ENCODE results near the gene ZNF74. TPM values are rescaled to one million over a fixed set of nuclear protein-coding genes. Genes with fewer than 3 reads are reported as not detected.
"Not testable (repeated sequence)": the region's sequence is repeated elsewhere in the genome, so short reads cannot be mapped to it uniquely, and the experiment has no call there.

ZNF74 gene
- polyA plus RNA-seq, 1 donor: 11.6 TPM

DNA sequence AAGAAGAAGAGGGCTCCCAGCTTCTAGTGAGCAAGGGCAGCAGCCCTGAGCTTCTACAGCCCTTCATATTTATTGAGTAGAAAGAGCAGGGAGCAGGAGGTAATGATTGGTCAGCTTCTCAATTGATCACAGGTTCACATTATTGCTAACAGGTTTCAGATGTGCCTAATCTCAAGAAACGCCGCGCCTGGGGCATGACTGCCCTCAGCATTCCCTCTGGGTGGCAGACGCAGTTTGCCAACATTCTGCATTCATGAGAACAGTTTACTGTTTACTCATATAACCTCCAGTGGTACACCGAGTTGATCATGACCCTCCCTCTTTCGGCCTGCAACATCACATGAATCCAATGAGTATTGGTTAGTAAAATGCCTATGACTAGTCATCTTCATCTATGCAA, 4.7 kb upstream of the ZNF74 start:
- H3K4me1 ChIP-seq (ENCODE audit: control insufficient read depth, insufficient read depth, low read length): peaks cover 4% of the 10 kb centered on the region
- DNase-seq: no peak
- WGBS (ENCODE audit: insufficient coverage, low lambda C conversion rate): 100% methylated on average over 1 of the region's 6 CpGs
- H3K4me3 ChIP-seq (ENCODE audit: low read length): no peak overlapping the region
- H3K9me3 ChIP-seq (ENCODE audit: control insufficient read depth, low read depth, low read length): no peaks in the 10 kb centered on the region
- H3K27me3 ChIP-seq (ENCODE audit: control insufficient read depth, insufficient read depth, low read length): no peaks in the 10 kb centered on the region
- H3K36me3 ChIP-seq (ENCODE audit: control insufficient read depth, insufficient read depth, low read length): no peaks in the 10 kb centered on the region
- no peak overlapping the region for H3K27ac ChIP-seq (ENCODE audit: low read length)

DNA sequence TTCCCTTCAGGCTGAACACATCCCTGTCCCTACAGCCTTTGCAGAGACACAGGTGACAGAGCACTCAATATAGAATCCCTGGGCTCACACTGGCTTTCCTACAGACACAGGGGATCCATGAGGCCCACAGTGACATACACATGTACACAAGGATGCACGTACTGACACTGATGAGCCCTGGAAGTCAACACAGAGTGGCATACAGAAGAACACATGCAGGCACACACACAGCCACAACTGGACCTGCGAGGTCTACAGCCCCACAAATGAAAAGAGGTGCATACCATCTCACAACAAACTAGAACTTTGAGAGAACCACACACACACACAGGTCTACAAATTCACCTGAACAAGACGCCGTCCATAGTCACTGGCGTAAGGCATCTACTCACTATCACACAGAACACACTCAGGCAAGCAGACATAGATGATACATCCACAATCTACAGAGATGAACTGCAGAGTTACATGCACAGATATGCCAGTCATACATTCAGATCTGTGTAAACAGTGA, 3.5 kb upstream of the ZNF74 start:
- no peaks in the 10 kb centered on the region for H3K9me3 ChIP-seq (ENCODE audit: control insufficient read depth, low read depth, low read length)
- peaks cover 11% of the 10 kb centered on the region for H3K4me1 ChIP-seq (ENCODE audit: control insufficient read depth, insufficient read depth, low read length)
- H3K4me3 ChIP-seq (ENCODE audit: low read length): no peak overlapping the region
- H3K27ac ChIP-seq (ENCODE audit: low read length): no peak overlapping the region
- no CpG with 5 or more reads among the region's 5 CpGs for WGBS (ENCODE audit: insufficient coverage, low lambda C conversion rate)
- no peaks in the 10 kb centered on the region for H3K27me3 ChIP-seq (ENCODE audit: control insufficient read depth, insufficient read depth, low read length)
- DNase-seq: no peak
- no peaks in the 10 kb centered on the region for H3K36me3 ChIP-seq (ENCODE audit: control insufficient read depth, insufficient read depth, low read length)

DNA sequence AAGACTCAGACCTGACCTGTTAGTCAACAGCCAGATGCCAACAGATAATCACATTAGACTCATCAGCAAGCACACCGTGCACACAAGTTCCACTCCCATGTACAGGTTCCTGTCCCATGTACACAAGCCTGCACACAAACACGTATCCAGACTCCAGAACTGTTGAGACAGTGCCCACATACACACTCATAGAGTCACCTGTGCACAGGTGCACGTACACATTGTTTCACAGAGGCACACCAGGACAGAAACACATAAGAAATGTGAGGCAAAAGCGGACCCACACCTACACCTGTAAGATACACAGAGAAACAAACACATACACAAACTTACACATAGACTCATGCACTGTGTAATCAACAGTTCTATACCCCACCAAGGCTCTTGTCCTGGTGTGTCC, 2.7 kb upstream of the ZNF74 start:
- no CpG with 5 or more reads among the region's 4 CpGs for WGBS (ENCODE audit: insufficient coverage, low lambda C conversion rate)

DNA sequence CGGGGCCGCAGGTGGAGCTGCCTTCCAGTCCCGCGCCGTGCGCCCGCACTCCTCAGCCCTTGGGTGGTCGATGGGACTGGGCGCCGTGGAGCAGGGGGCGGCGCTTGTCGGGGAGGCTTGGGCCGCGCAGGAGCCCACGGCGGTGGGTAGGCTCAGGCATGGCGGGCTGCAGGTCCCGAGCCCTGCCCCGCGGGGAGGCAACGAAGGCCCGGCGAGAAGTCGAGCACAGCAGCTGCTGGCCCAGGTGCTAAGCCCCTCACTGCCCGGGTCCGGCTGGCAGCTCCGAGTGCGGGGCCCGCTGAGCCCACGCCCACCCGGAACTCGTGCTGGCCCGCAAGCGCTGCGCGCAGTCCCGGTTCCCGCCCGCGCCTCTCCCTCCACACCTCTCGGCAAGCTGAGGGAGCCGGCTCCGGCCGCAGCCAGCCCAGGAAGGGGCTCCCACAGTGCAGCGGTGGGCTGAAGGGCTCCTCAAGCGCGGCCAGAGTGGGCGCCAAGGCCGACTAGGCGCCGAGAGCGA, 1.5 kb upstream of the ZNF74 start:
- not testable (repeated sequence) for H3K9me3 ChIP-seq (ENCODE audit: control insufficient read depth, low read depth, low read length); DNase-seq; H3K27ac ChIP-seq (ENCODE audit: low read length); H3K4me3 ChIP-seq (ENCODE audit: low read length); H3K36me3 ChIP-seq (ENCODE audit: control insufficient read depth, insufficient read depth, low read length); H3K27me3 ChIP-seq (ENCODE audit: control insufficient read depth, insufficient read depth, low read length)
- H3K4me1 ChIP-seq (ENCODE audit: control insufficient read depth, insufficient read depth, low read length): peaks cover 12% of the 10 kb centered on the region
- WGBS (ENCODE audit: insufficient coverage, low lambda C conversion rate): no CpG with 5 or more reads among the region's 53 CpGs

More for the DNA sequence above, 2.7 kb upstream of the ZNF74 start:
- no peaks in the 10 kb centered on the region for H3K9me3 ChIP-seq (ENCODE audit: control insufficient read depth, low read depth, low read length)
- H3K4me3 ChIP-seq (ENCODE audit: low read length): no peak overlapping the region
- H3K27me3 ChIP-seq (ENCODE audit: control insufficient read depth, insufficient read depth, low read length): no peaks in the 10 kb centered on the region
- no peak overlapping the region for H3K27ac ChIP-seq (ENCODE audit: low read length)
- no peaks in the 10 kb centered on the region for H3K36me3 ChIP-seq (ENCODE audit: control insufficient read depth, insufficient read depth, low read length)
- peaks cover 12% of the 10 kb centered on the region for H3K4me1 ChIP-seq (ENCODE audit: control insufficient read depth, insufficient read depth, low read length)
- no peak for DNase-seq

DNA sequence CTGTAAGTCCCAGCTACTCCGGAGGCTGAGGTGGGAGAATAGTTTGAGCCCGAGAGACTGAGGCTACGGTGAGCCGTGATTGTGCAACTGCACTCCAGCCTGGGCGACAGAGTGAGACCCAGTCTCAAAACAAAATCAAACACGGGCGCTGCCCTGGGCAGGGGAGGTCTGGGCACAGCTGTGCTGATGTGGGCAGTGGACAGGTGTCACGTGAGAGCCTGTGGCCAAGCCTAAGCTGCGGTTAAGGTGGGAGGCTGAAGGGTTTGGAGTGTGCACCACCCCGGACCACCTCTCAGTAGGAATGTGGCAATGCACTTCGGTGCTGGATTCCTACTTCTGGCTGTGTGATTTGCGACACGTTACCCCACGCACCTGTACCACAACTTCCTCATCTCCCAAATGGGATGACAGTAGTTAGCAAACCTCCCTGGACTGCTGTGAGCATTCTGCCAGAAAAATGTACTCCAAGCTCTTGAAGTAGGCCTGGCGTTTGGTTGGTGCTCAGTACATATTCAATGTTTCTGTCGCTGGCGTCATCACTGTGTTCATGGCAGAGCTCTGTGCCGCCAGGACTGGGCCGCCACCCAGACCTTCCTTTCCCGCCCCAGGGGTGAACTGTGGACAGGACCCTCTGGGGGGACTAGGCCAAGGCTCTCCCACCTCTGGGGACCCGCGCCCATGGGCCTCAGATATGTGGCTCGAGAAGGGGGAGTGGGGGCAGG, 807 bp upstream of the ZNF74 start:
- no peak for DNase-seq
- no CpG with 5 or more reads among the region's 23 CpGs for WGBS (ENCODE audit: insufficient coverage, low lambda C conversion rate)
- Histone ChIP-seq H3K4me1 (ENCODE audit: control insufficient read depth, insufficient read depth, low read length) (peaks cover 12% of the 10 kb centered on the region), H3K4me3 (ENCODE audit: low read length) (peak overlapping the region; percentile 82), H3K27me3 (ENCODE audit: control insufficient read depth, insufficient read depth, low read length) (no peaks in the 10 kb centered on the region), H3K27ac (ENCODE audit: low read length) (peak overlapping the region; percentile 66), H3K9me3 (ENCODE audit: control insufficient read depth, low read depth, low read length) (no peaks in the 10 kb centered on the region), H3K36me3 (ENCODE audit: control insufficient read depth, insufficient read depth, low read length) (no peaks in the 10 kb centered on the region)

DNA sequence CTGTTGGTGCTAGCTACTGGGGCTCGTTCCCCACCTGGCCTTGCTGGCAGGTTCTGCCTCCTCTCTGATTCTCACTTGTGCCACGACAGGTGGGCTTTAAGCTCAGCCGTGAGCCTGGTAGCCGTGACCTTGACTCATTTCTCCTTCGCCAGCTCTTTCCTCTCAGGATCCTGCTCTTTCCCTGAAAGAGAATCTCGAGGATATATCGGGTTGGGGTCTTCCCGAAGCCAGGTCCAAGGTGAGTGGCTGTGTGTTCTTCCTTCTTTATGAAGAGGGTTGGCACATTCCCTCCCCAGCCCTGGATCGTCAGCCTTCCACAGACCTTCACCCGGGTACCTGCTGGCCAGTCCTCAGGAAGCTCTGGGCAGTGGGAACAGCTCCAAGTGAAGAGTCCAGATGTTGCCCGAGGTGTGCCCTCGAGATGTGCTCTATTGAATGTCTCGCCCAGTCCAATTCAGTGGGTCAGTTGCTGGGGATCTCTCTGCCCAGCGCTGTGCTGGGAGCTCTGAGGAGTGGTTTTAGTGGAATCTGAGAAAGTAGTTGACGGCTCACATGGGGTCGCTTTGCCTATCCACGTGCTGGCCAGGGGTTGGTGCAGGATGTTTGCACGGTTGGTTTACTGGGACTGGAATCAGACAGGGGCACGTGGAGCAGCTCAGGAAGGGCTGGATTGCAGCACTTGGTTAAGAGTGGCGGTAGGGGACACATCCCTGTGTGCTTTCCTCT, 1.4 kb downstream of the ZNF74 start:
- no peaks in the 10 kb centered on the region for H3K27me3 ChIP-seq (ENCODE audit: control insufficient read depth, insufficient read depth, low read length)
- H3K4me3 ChIP-seq (ENCODE audit: low read length): no peak overlapping the region
- no CpG with 5 or more reads among the region's 20 CpGs for WGBS (ENCODE audit: insufficient coverage, low lambda C conversion rate)
- no peak for DNase-seq
- H3K4me1 ChIP-seq (ENCODE audit: control insufficient read depth, insufficient read depth, low read length): peaks cover 12% of the 10 kb centered on the region
- no peak overlapping the region for H3K27ac ChIP-seq (ENCODE audit: low read length)
- H3K36me3 ChIP-seq (ENCODE audit: control insufficient read depth, insufficient read depth, low read length): no peaks in the 10 kb centered on the region
- no peaks in the 10 kb centered on the region for H3K9me3 ChIP-seq (ENCODE audit: control insufficient read depth, low read depth, low read length)

DNA sequence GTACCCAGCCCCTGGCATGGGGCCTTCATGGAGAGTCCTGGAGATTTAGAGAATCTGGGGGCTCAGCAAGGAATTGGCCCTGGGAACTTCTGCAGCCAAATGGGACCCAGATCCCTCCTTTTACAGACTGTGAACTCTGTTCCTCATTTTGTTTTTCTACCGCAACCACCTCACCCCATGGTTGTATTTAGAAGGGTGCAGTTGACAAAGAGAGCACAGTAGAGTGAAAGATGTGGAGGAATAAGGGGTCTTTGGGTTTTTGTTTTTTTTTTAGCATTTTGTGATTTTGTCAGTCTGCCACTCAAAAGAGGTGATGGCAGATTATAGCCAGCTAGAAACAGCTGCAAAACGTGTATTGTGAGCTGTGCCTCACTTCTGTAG, 1.9 kb downstream of the ZNF74 start:
- H3K27ac ChIP-seq (ENCODE audit: low read length): no peak overlapping the region

DNA sequence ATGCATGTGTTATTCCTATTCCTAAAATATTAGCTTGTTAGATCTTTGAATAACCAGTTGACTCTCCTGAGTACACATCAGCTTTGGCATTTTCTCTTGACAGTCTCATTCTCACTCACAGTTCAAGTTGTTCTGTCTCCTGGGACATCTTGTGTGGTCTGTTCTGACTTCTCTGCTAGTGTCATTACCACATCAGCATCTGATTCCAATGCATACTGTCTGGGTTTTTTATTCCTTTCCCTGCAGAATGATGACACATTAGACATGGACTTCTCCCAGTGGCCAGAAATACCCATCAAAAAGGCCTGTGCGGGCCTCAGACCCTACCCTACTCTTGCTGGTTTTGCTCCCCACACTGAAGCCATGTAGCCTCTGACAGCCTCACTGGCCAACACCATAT, 2.7 kb downstream of the ZNF74 start:
- no CpG with 5 or more reads among the region's 1 CpG for WGBS (ENCODE audit: insufficient coverage, low lambda C conversion rate)
- Histone ChIP-seq H3K27ac (ENCODE audit: low read length) (no peak overlapping the region), H3K9me3 (ENCODE audit: control insufficient read depth, low read depth, low read length) (no peaks in the 10 kb centered on the region), H3K4me1 (ENCODE audit: control insufficient read depth, insufficient read depth, low read length) (peaks cover 12% of the 10 kb centered on the region), H3K36me3 (ENCODE audit: control insufficient read depth, insufficient read depth, low read length) (peaks cover 13% of the 10 kb centered on the region), H3K27me3 (ENCODE audit: control insufficient read depth, insufficient read depth, low read length) (no peaks in the 10 kb centered on the region), H3K4me3 (ENCODE audit: low read length) (no peak overlapping the region)
- DNase-seq: no peak

More for the DNA sequence above, 1.9 kb downstream of the ZNF74 start:
- H3K36me3 ChIP-seq (ENCODE audit: control insufficient read depth, insufficient read depth, low read length): peaks cover 5% of the 10 kb centered on the region
- no peak overlapping the region for H3K4me3 ChIP-seq (ENCODE audit: low read length)
- H3K27me3 ChIP-seq (ENCODE audit: control insufficient read depth, insufficient read depth, low read length): no peaks in the 10 kb centered on the region
- H3K9me3 ChIP-seq (ENCODE audit: control insufficient read depth, low read depth, low read length): no peaks in the 10 kb centered on the region
- H3K4me1 ChIP-seq (ENCODE audit: control insufficient read depth, insufficient read depth, low read length): peaks cover 12% of the 10 kb centered on the region
- no peak for DNase-seq
- no CpG with 5 or more reads among the region's 2 CpGs for WGBS (ENCODE audit: insufficient coverage, low lambda C conversion rate)

DNA sequence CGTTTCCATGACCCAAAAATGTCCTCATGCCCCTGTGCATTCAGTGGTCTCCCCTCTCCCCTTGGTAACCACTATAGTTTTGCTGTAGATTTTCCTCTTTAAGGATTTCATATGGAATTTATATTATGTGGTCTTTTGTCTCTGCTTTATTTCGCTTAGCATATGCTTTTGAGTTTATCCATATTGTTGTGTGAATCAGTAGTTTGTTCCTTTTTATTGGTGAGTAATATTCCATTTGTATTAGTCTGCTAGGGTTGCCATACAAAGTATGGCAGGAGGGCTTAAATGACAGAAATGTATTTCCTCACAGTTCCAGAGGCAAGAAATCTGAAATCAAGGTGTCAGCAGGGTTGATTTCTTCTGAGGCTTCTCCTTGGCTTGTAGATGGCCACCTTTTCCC, 3.5 kb downstream of the ZNF74 start:
- DNase-seq: no peak
- 100% methylated on average over 1 of the region's 2 CpGs for WGBS (ENCODE audit: insufficient coverage, low lambda C conversion rate)
- H3K4me1 ChIP-seq (ENCODE audit: control insufficient read depth, insufficient read depth, low read length): peaks cover 12% of the 10 kb centered on the region

DNA sequence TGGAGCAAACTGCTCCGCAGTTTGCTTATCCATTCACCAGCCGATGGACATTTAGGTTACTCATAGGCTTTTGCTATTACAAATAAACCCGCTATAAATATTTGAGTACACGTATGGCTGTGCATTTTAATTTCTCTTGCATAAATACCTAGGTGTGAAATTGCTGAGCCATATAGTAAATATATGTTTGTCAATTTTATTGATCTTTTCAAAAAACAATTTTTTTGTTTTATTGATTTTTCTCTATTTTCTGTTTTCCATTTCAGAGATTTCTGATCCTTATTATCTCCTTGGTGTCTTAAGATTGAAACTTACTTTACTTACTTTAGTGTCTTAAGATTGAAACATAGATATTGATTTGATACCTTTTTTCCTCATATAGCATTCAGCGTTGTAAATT, 4.5 kb downstream of the ZNF74 start:
- peaks cover 11% of the 10 kb centered on the region for H3K4me1 ChIP-seq (ENCODE audit: control insufficient read depth, insufficient read depth, low read length)
- H3K27me3 ChIP-seq (ENCODE audit: control insufficient read depth, insufficient read depth, low read length): no peaks in the 10 kb centered on the region
- H3K27ac ChIP-seq (ENCODE audit: low read length): no peak overlapping the region
- 100% methylated on average over 1 of the region's 5 CpGs for WGBS (ENCODE audit: insufficient coverage, low lambda C conversion rate)
- DNase-seq: no peak
- no peaks in the 10 kb centered on the region for H3K9me3 ChIP-seq (ENCODE audit: control insufficient read depth, low read depth, low read length)
- no peak overlapping the region for H3K4me3 ChIP-seq (ENCODE audit: low read length)
- H3K36me3 ChIP-seq (ENCODE audit: control insufficient read depth, insufficient read depth, low read length): peaks cover 25% of the 10 kb centered on the region

More for the DNA sequence above, 3.5 kb downstream of the ZNF74 start:
- Histone ChIP-seq H3K27ac (ENCODE audit: low read length) (no peak overlapping the region), H3K27me3 (ENCODE audit: control insufficient read depth, insufficient read depth, low read length) (no peaks in the 10 kb centered on the region), H3K9me3 (ENCODE audit: control insufficient read depth, low read depth, low read length) (no peaks in the 10 kb centered on the region), H3K4me3 (ENCODE audit: low read length) (no peak overlapping the region), H3K36me3 (ENCODE audit: control insufficient read depth, insufficient read depth, low read length) (peaks cover 20% of the 10 kb centered on the region)

All from large intestine (tissue), 3 donors.